SK-N-SH (cell line): ENCODE data around the gene RASL10B. TPM values are rescaled to one million over a fixed set of nuclear protein-coding genes. Genes with fewer than 3 reads are reported as not detected.

Experiments
- CTCF ChIA-PET: fragments of 300-600, 350-600 bp; formaldehyde crosslinking; extraction: SDS; loops from one replicate; lab custom pipeline; 2021; lab: Yijun Ruan, JAX
- POLR2A ChIA-PET: fragments of 350-600 bp; sonication (Branson Sonifier 250); formaldehyde crosslinking; extraction: SDS; loops from one replicate; lab custom pipeline; 2020; ENCODE audit warnings: antibody characterized with exemption, inconsistent platforms; lab: Yijun Ruan, JAX
- DNase-seq: peaks from one replicate; pipeline ENCODE4 v3.0.0; 2012
- H2AFZ ChIP-seq: fragments of 200-600 bp; sonication (generic); 2 replicates; pipeline ENCODE4 v1.8.1; 2016; ENCODE audit warnings: antibody characterized with exemption, mild to moderate bottlenecking, low read depth
- H3F3A ChIP-seq: fragments of 200-600 bp; sonication (generic); replicated peaks from 2 replicates; pipeline ENCODE3; 2016; ENCODE audit warnings: antibody characterized with exemption, mild to moderate bottlenecking; ENCODE audit not compliant: insufficient read depth
- H3K27ac ChIP-seq, 2 experiments: fragments of 200-500 bp in 1 of 2; fragments of 200-600 bp in 1 of 2; sonication (Bioruptor generic) in 1 of 2; sonication (generic), shearing (Covaris generic) in 1 of 2; 2 replicates each; pipeline versions ENCODE4 v1.5.1 to v1.6.1; 2014 to 2016; ENCODE audit warnings: low read depth in 2 of 2, inconsistent platforms in 1 of 2, low read length in 1 of 2, mild to moderate bottlenecking in 1 of 2, mixed read lengths in 1 of 2
- H3K27me3 ChIP-seq: fragments of 200-600 bp; sonication (generic), shearing (Covaris generic); 2 replicates; pipeline ENCODE4 v1.6.1; 2016; ENCODE audit warnings: mixed run types; ENCODE audit not compliant: insufficient read depth
- H3K36me3 ChIP-seq, 2 experiments: fragments of 200-500 bp in 1 of 2; fragments of 200-600 bp in 1 of 2; sonication (Bioruptor generic) in 1 of 2; sonication (generic) in 1 of 2; replicated peaks in 1 of 2; 2 replicates each; pipeline versions ENCODE3 to v1.5.1; 2014 to 2016; ENCODE audit warnings: low read length in 1 of 2, mild to moderate bottlenecking in 1 of 2; ENCODE audit not compliant: insufficient read depth in 2 of 2, control insufficient read depth in 1 of 2
- H3K4me1 ChIP-seq, 2 experiments: fragments of 200-500 bp in 1 of 2; fragments of 200-600 bp in 1 of 2; sonication (Bioruptor generic) in 1 of 2; sonication (generic), shearing (Covaris generic) in 1 of 2; 2 replicates each; pipeline versions ENCODE4 v1.5.1 to v1.6.1; 2014 to 2016; ENCODE audit warnings: low read depth in 1 of 2, low read length in 1 of 2, mixed run types in 1 of 2; ENCODE audit not compliant: insufficient read depth in 2 of 2, control insufficient read depth in 1 of 2
- H3K4me2 ChIP-seq: fragments of 200-600 bp; sonication (generic), shearing (Covaris generic); 2 replicates; pipeline ENCODE4 v1.6.1; 2017; ENCODE audit warnings: mixed run types
- H3K4me3 ChIP-seq, 2 experiments: fragments of 200-500 bp in 1 of 2; fragments of 200-600 bp in 1 of 2; sonication (Bioruptor generic) in 1 of 2; sonication (generic), shearing (Covaris generic) in 1 of 2; 2 replicates each; pipeline versions ENCODE4 v1.5.1 to v1.8.1; 2014 to 2016; ENCODE audit warnings: low read depth in 2 of 2, inconsistent platforms in 1 of 2, low read length in 1 of 2, mild to moderate bottlenecking in 1 of 2, mixed read lengths in 1 of 2, moderate library complexity in 1 of 2
- H3K79me2 ChIP-seq: fragments of 200-600 bp; sonication (generic); 2 replicates; pipeline ENCODE4 v1.8.1; 2017; ENCODE audit warnings: mild to moderate bottlenecking; ENCODE audit not compliant: insufficient read depth
- H3K9ac ChIP-seq: fragments of 200-600 bp; sonication (generic); 2 replicates; pipeline ENCODE4 v1.6.1; 2017; ENCODE audit warnings: mixed run types
- H3K9me2 ChIP-seq: fragments of 200-600 bp; sonication (generic); 2 replicates; pipeline ENCODE4 v1.6.1; 2017; ENCODE audit warnings: mixed run types
- H3K9me3 ChIP-seq: fragments of 200-600 bp; sonication (generic); 2 replicates; pipeline ENCODE4 v1.6.1; 2017; ENCODE audit warnings: mixed run types, mild to moderate bottlenecking, moderate library complexity
- H4K20me1 ChIP-seq: fragments of 200-600 bp; sonication (generic); 2 replicates; pipeline ENCODE4 v1.6.1; 2017; ENCODE audit warnings: mild to moderate bottlenecking, mixed run types; ENCODE audit not compliant: insufficient read depth
- EZH2phosphoT487 ChIP-seq: fragments of 200-600 bp; sonication (generic); IDR thresholded peaks from 2 replicates; pipeline ENCODE4 v1.6.1; 2017; ENCODE audit warnings: low read depth, mixed run types, mild to moderate bottlenecking, antibody characterized with exemption, moderate library complexity, borderline replicate concordance
- GATA2 ChIP-seq: sonication (generic); formaldehyde crosslinking; IDR thresholded peaks from 2 replicates; pipeline ENCODE4 v1.5.0; 2020; ENCODE audit warnings: mild to moderate bottlenecking, missing genetic modification reagents
- RXRA ChIP-seq: IDR thresholded peaks from 2 replicates; pipeline ENCODE4 v1.4.0; 2012; ENCODE audit warnings: low read depth, mild to moderate bottlenecking, borderline replicate concordance
- TEAD4 ChIP-seq: IDR thresholded peaks from 2 replicates; pipeline ENCODE4 v1.4.0; 2012; ENCODE audit warnings: mild to moderate bottlenecking, borderline replicate concordance; ENCODE audit not compliant: insufficient read depth
- ZBTB33 ChIP-seq: IDR thresholded peaks from 2 replicates; pipeline ENCODE4 v1.4.0; 2012; ENCODE audit warnings: low read depth, borderline replicate concordance
- WGBS: methylation state at CpG from one replicate; pipeline ENCODE4 v1.1.6; 2017; ENCODE audit warnings: low lambda C conversion rate; 5-methylcytosine and 5-hydroxymethylcytosine counted together
- polyA plus RNA-seq, 3 experiments: library from polyadenylated mRNA; depleted of rRNA; stranded (reverse); fragments of >200 nt; gene quantifications; 2 replicates each; pipeline ENCODE4 v1.2.3, GENCODE V29; 2012
- TF ChIP-seq, protein P1 (sequence below): IDR thresholded peaks from 2 replicates; pipeline ENCODE4; 2012
- TF ChIP-seq, protein P2 (sequence below): IDR thresholded peaks from 2 replicates; pipeline ENCODE4 v1.4.0; 2012; ENCODE audit warnings: low read depth

The RASL10B gene, protein sequence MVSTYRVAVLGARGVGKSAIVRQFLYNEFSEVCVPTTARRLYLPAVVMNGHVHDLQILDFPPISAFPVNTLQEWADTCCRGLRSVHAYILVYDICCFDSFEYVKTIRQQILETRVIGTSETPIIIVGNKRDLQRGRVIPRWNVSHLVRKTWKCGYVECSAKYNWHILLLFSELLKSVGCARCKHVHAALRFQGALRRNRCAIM
- polyA plus RNA-seq (2012; rRNA removed): 4.2 and 4.3 TPM in 2 replicates
- 2.2 and 3.8 TPM in 2 replicates for polyA plus RNA-seq (2012; cell fraction: cytosol; rRNA removed)
- 6.4 and 8.3 TPM in 2 replicates for polyA plus RNA-seq (2012; cell fraction: nucleus; rRNA removed)

DNA sequence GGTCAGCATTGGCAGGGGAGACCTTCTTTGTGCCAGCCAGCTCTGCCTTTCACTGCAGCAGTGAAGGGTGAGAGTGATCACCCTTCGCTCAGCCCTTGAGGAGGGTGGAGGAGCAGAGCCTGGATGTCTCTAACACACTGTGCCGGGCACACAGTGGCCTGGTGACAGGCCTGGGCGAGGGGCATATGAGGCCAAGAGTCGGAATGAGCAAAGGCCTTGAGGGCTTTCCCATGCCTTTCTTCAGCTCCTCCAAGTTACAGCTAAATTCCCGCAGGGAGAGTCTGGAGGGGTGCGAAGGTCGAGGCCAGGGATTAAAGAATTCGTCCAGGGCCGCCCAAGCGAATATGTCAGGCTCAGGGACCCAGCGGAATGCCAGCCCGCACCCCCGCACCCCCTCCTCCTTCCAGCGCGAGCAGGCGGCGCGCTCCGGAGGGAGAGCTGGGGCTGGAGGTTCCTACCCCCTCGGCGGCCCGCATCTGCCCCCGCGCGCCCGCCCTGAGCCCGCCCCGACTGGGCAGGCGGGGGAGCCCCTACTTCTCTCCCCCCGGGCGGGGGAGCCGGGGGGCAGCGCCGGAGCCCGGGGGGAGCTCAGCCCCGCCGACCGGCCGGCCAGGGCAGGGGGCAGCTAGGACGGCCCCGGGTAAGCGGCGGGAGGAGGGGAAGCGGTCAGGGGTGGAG is at the start of gene RASL10B:
Gene RASL10B, plus strand, starts transcription at position 401 of the 678 bp plus-strand sequence. CDS start 3,546 bp downstream, outside the sequence.
- H3K9me2 ChIP-seq: no peaks in the 10 kb centered on the region
- WGBS: 12% methylated on average over 26 of the region's 44 CpGs
- H3K79me2 ChIP-seq: no peaks in the 10 kb centered on the region
- DNase-seq: peak; percentile 93
- peaks cover 6% of the 10 kb centered on the region for H3F3A ChIP-seq
- peaks cover 6% of the 10 kb centered on the region for H4K20me1 ChIP-seq
- peak within 1 kb of the TSS; percentile 81 for H3K4me2 ChIP-seq
- peak within 1 kb of the TSS; percentile 63 to 65 for H3K4me3 ChIP-seq
- no peak within 1 kb of the TSS for H2AFZ ChIP-seq
- H3K27me3 ChIP-seq: no peaks in the 10 kb centered on the region
- peaks cover 0 to 4% of the 10 kb centered on the region in 2 experiments for H3K36me3 ChIP-seq
- CTCF ChIA-PET: interaction anchor here (0.9 to 5.2 kb wide), 8 partner anchors 13 to 118 kb away, joined by 3 to 53 read pairs (median 4); no protein-coding TSS in a partner anchor
- H3K4me1 ChIP-seq: peaks cover 13 to 20% of the 10 kb centered on the region in 2 experiments; a peak in 3 of 4 replicates
- POLR2A ChIA-PET: interaction anchor here (0.7 kb wide), 1 partner anchor 153 kb away, joined by 3 read pairs; the partner anchor contains the start of gene PEX12
- TF ChIP-seq RXRA (no peak), EZH2phosphoT487 (no peak), TEAD4 (0 out of 2 replicates have a peak, but pooled peaks have one; percentile 34), GATA2 (no peak)
- TF ChIP-seq, protein P1, sequence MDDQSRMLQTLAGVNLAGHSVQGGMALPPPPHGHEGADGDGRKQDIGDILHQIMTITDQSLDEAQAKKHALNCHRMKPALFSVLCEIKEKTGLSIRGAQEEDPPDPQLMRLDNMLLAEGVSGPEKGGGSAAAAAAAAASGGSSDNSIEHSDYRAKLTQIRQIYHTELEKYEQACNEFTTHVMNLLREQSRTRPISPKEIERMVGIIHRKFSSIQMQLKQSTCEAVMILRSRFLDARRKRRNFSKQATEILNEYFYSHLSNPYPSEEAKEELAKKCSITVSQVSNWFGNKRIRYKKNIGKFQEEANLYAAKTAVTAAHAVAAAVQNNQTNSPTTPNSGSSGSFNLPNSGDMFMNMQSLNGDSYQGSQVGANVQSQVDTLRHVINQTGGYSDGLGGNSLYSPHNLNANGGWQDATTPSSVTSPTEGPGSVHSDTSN: peak; percentile 16; the same call in 1 of the 2 replicates
- TF ChIP-seq, protein P2, sequence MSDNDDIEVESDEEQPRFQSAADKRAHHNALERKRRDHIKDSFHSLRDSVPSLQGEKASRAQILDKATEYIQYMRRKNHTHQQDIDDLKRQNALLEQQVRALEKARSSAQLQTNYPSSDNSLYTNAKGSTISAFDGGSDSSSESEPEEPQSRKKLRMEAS: peak; percentile 68
- TF ChIP-seq, all 33 proteins: peak for 3
- Histone ChIP-seq H3K27ac (peak within 1 kb of the TSS in 1 of 2 experiments; percentile 9; a peak in 1 of 4 replicates), H3K9me3 (no peaks in the 10 kb centered on the region), H3K9ac (peak within 1 kb of the TSS; percentile 62)

GRCh38 chr17:35683591-35683990 is 47.8 kb upstream of the RASL10B start:
- no peak for TF ChIP-seq ZBTB33
- TF ChIP-seq, all 33 proteins: peak for 0
- POLR2A ChIA-PET: no interaction called here
- no peaks in the 10 kb centered on the region for H3K27me3 ChIP-seq
- peaks cover 13% of the 10 kb centered on the region; the same call in 1 of the 2 replicates for H3K79me2 ChIP-seq
- H3K9me3 ChIP-seq: no peaks in the 10 kb centered on the region
- H3K4me1 ChIP-seq: no peaks in the 10 kb centered on the region
- no peaks in the 10 kb centered on the region for H3K9me2 ChIP-seq
- peaks cover 14% of the 10 kb centered on the region for H3F3A ChIP-seq
- 97% methylated on average over 4 of the region's 4 CpGs for WGBS
- H3K4me3 ChIP-seq: no peak overlapping the region
- peaks cover 38 to 65% of the 10 kb centered on the region in 2 experiments for H3K36me3 ChIP-seq
- DNase-seq: no peak
- no peak overlapping the region for H3K4me2 ChIP-seq
- CTCF ChIA-PET: interaction anchor here (0.9 to 1.4 kb wide), 3 partner anchors 9 to 80 kb away, joined by 3 to 4 read pairs (median 3); no protein-coding TSS in a partner anchor
- no peak overlapping the region for H3K27ac ChIP-seq
- H4K20me1 ChIP-seq: no peaks in the 10 kb centered on the region
- no peak overlapping the region for H3K9ac ChIP-seq
- H2AFZ ChIP-seq: no peak overlapping the region
